ENCODE measurements around the gene S1PR1.
A peak's percentile ranks its signal among the peaks of the same experiment; 100 is the strongest.
"Not testable (repeated sequence)": the region's sequence is repeated elsewhere in the genome, so short reads cannot be mapped to it uniquely, and the experiment has no call there.

Gene S1PR1

DNA sequence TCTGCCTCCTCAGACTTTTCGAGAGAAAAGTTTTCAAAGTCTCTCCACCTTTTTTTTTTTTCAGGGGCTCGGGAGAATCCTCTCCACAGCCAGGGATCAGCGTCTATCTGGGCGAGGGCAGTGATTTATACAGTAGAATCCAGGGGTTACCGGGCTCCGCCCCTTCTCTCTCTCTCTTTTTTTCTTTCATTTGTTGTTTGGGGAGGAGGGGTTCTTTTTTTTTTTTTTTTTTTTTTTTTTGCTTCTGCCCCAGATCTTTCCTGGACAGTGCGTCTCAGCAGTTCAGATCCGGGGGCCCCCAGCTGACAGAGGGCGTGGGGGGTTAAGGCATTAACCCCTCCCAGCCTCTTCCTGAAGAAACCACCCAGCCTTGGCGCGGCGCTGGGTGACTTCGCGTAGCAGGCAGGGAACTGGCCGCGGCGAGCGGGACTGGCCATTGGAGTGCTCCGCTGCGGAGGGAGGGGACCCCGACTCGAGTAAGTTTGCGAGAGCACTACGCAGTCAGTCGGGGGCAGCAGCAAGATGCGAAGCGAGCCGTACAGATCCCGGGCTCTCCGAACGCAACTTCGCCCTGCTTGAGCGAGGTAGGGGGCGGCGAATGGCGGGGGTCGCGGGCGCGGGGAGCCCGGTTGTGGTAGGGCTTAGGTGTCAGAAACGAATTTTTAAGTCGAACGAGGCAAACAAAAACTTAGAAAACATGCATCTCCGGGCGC lies at the start of gene S1PR1:
Gene S1PR1, plus strand, starts transcription at position 504 of the 713 bp plus-strand sequence. CDS start 1,966 bp downstream, outside the sequence.
- peak; percentile 41 to 45 for DNase-seq (ENCODE audit: low read depth in 2 of 2)

DNA sequence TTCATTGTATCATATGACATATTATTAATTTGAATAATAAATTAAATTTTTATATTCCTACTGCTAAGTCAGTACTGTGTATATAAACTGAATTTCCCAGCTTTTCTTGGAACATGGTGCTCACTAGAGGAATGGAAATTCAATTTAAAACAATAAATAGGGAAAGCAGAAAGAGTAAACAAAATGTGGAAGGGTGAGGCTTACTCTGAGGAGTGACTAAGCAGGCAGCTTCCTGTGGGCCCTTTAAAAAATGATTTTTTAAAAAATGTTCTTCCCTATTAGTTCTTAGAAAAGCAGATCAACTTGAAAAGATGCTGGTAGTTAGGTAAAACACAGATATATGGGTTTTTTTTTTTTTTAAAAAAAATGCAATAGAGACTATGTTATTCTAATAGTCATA lies 49.5 kb upstream of the S1PR1 start:
- no peak for DNase-seq (ENCODE audit: low read depth in 2 of 2)

DNA sequence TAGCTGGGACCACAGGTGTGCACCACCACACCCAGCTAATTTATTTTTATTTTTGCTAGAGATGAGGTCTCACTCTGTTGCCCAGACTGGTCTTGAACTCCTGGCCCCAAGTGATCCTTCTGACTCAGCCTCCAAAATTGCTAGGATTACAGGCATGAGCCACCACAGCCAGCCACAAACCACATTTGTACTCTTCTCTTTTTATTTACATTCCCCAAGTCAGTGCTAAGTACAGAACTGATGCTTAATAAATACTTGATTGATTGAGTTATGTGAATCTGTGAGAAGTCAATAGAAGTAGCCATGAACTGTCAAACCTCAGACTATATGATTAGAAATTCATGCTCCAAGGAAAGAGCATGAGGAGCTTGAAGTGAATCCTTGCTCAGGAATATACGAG lies 48.5 kb upstream of the S1PR1 start:
- DNase-seq (ENCODE audit: low read depth in 2 of 2), result no peak

DNA sequence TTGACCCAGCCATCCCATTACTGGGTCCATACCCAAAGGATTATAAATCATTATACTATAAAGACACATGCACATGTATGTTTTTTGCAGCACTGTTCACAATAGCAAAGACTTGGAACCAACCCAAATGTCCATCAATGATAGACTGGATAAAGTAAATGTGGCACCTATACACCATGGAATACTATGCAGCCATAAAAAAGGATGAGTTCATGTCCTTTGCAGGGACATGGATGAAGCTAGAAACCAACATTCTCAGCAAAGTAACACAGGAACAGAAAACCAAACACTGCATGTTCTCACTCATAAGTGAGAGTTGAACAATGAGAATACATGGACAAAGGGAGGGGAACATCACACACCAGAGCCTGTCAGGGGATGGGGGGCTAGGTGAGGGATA lies 47.9 kb upstream of the S1PR1 start:
- not testable (repeated sequence) for DNase-seq (ENCODE audit: low read depth in 2 of 2)

DNA sequence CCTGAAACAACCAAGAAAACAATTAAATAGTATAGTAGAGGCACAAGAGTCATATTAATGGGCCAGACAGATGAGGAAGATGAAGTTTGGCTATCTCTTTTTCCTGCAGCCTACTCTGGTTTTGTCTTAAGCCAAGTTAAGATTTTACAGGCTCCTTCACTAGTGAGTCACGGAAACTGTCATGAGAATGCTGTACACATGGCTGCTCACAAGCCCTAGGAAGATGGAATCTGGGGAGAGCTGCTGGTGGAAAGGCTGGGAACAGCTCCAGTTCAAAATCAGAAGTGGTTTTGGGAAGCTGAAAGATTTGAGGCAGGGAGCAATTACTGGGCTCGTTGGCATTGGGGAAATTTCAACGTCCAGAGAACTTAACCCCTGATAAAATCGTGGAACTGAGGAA lies 46.4 kb upstream of the S1PR1 start:
- DNase-seq (ENCODE audit: low read depth in 2 of 2), result no peak

DNA sequence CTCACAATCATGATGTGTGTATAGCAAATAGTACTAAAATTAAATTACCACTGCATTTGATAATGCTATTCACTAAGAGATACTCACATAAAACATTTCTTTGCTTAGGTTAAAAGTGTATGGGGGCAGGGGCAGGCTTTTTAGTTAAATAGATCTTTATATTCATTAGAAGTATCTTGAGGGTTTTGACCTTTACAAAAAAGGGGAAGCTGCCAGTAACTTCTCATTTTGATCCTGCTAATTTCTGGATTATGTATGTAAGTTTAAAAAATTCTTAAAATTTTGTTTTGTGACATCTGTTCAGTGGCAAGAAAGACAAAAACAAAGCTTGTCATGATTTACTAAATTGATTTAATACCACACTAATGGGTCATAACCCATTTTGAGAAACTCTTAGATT lies 45.8 kb upstream of the S1PR1 start:
- no peak for DNase-seq (ENCODE audit: low read depth in 2 of 2)

DNA sequence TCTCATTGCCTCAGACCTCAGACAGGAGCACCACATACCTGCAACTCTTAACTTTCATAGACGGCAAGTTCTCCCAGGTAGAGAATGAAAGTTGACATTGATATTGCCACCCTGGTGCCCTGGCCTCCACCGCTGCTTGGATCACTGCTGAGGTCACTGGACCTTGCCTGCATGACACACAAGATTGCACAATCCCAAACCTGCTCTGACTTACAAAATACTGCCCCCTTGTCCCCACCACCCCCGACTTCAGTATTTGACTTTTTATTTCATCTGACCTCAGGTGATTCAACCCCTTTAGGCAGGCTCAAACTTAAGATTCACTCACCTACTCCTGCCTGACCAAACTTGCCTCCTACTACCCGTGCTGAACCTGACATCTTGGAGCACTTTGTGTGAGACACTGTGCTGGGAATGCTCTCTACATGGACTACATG lies 43.1 kb upstream of the S1PR1 start:
- DNase-seq (ENCODE audit: low read depth in 2 of 2), result no peak

DNA sequence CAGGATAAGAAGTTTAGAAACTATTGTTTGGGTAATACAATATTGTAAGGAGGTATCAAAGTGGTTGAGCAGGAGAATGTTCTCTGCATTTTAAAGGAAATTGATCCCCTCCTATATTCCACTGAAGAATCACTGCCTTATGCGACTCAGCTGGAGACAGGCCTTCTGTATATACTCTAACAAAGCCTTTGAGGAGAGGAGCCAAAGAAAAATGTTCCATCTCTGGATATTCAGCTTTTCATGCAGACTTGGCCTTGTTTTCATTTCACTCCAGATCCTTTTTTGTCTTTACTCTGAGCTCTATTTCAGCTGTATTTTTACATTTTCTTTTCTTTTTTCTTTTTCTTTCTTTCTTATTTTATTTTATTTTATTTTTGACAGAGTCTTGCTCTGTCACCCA lies 42.1 kb upstream of the S1PR1 start:
- DNase-seq (ENCODE audit: low read depth in 2 of 2), result no peak

DNA sequence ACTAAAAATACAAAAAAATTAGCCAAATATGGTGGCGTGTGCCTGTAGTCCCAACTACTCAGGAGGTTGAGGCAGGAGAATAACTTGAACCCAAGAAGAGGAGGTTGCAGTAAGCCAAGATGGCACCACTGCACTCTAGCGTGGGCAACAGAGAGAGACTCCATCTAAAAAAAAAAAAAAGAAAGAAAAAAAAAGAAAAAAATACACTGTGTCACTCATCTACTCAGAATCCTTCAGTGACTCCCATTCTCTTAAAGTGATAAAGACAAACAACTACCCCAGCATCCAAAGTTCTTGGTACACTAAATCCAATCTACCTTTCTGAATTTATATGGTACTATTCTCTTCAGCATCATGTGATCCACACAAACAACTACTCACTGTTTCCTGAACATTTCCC lies 40.2 kb upstream of the S1PR1 start:
- no peak for DNase-seq (ENCODE audit: low read depth in 2 of 2)

DNA sequence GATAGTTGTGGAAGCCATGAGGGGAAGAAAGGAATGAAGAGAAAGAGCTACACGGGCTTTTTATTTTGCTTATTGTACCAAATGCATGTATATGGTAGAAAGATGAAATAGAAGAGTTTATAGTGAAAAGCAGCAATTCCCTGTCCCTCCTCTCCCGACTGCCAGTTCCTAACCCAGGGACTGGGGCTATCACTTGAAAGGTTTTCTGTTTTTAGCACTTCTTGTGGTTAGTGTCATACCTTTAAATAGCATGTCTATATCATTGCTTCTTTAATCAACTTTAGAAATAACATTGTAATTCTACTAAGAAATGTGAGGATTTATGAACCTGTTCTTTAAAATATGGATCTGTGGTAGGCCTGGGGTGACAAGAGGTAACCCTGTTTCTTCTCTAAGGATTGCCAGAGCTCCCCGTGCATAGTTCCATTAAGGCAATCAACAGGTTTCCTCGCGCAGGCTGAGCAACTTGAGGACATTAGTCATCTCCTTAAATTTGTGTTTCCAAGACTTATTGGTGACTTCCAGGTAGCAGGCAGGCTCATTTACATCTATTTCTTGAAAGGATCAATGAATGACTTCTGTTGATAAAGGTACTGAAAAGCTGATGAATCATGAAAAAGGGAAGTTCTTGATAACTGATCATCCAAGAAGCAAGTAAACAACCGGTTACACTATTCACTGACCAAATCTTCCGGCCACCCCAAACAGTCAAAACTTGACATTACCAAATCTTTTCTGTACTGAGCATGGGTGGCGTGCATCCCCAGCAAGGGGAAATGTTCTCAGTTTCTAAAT lies 37.8 kb upstream of the S1PR1 start:
- DNase-seq (ENCODE audit: low read depth in 2 of 2), result no peak

DNA sequence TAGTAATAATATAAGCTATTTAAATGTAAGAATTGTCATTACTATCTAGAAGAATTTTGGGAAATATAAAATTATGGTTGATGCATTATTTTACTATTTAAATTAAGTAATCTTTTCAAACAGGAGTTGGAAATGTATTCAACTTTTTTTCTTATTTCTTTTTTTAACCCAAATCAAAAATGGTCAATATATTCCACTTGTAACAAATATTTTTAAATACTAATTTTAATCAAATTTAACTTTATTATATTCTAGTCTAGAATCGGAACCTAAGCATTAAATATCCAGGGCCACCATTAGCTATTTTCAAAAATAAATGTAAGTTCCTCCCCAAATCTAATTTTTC lies 37.2 kb upstream of the S1PR1 start:
- no peak for DNase-seq (ENCODE audit: low read depth in 2 of 2)

DNA sequence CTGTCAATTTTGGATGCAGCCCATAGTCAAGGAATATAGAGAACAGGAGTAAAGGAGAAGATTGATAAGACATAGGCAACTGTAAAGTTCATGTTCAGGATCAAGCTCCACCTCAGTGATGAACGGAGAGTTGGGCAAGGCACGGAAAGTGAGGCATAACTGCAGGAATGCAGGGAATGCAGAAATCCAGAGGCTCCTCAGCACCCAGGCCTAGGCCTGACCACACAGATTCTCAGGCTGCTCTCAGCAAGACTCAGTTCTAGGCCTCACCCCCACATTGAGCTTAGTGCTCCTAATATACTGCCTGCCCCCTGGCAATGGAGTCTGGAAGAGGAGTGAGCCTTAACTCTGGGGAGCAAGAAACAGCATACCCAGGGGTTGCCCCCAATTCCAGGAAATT lies 36.3 kb upstream of the S1PR1 start:
- no peak for DNase-seq (ENCODE audit: low read depth in 2 of 2)

DNA sequence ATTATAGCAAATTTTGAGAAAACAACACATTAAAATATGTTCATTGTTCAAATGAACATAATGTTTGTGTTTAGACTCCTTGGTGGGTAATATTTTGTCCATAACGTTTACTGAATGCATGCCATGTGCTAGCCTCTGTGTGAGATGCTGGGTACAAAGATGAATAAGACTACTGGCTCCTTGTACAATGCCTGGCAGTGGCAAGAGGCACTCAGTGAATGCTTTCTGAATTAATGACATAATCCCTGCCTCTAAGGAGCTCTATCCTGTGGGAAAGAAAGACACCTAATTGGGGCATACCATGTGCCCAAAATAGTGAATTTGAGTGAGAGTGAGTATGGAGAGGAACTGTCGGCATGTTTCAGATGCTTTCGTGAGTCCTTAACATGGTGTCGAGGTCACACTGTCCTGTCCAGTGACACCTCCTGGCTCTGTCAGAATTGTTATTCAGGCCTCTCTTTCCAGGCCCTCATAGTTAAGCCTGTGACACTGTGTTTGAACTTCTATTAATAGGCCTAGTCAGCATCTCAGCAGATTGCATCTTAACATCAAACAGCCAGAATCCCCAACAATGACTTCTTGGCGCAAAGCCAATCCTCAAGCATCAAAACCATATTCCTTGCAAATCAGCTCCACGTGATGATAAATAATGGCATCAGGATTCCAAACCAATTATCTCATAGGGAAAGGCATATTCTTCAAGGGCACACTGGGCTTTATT lies 32.8 kb upstream of the S1PR1 start:
- DNase-seq (ENCODE audit: low read depth in 2 of 2), result no peak

DNA sequence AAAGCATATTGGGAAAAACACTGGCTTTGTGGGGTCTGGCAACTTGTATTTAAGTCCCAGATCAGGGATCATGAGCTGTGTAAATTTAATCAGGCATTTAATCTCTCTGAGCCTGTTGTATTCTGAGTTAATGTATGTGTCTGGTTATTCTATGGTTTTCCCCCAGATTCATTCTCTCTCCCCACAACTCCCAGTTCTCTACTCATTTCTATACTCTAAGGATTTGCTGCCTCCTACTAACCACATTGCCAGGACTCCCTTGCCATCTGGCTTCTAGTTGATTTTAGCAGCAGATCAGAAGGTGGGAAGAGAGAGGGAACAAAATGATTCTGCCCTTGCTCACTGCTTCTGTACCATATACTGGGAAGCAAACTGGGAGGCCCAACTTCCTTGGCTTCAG lies 31.4 kb upstream of the S1PR1 start:
- no peak for DNase-seq (ENCODE audit: low read depth in 2 of 2)

DNA sequence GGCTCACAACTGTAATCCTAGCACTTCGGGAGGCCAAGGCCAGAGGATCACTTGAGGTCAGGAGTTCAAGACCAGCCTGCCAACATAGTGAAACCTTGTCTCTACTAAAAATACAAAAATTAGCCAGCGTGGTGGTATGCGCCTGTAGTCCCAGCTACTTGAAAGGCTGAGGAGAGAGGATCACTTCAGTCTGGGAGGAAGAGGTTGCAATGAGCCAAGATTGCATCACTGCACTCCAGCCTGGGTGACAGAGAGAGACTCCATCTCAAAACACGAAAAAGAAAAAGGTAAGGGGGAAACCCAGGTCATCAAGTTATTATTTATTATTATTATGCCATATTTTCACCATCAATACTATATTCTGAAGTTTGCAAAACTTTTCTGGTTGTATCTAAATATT lies 30.7 kb upstream of the S1PR1 start:
- not testable (repeated sequence) for DNase-seq (ENCODE audit: low read depth in 2 of 2)

DNA sequence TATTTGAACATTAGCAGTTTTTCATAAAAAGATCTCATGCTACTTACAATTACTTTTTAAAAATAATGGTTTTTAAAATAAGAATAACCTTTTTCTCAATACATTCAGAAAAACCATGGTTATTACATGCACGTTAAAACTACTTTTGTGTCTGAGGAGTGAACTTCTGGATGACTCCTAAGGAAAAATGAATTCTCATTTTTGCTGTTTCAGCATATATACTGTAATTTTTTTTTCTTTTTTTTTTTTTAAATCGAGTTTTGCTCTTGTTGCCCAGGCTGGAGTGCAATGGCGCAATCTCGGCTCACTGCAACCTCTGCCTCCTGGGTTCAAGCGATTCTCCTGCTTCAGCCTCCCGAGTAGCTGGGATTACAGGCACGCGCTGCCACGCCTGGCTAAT lies 29.5 kb upstream of the S1PR1 start:
- not testable (repeated sequence) for DNase-seq (ENCODE audit: low read depth in 2 of 2)

DNA sequence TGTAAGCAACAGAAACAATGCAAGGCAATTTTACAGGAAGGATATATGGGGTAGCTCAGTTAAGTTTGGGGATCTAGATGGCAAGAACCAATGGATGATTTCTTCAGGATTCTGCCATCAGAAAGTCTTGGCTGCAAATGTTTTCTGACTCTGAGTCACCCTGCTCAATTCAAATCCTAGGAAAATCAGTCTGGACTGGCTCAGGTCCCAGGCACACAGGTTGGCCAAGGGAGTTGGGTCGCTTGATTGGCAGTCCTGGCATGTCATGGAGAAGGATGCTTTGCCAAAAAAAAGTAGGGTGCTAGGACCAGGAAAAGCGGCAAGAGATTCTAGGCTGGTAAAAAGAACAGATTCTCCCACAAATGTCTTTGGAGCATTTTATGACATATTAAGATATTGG lies 28.9 kb upstream of the S1PR1 start:
- DNase-seq (ENCODE audit: low read depth in 2 of 2), result no peak

DNA sequence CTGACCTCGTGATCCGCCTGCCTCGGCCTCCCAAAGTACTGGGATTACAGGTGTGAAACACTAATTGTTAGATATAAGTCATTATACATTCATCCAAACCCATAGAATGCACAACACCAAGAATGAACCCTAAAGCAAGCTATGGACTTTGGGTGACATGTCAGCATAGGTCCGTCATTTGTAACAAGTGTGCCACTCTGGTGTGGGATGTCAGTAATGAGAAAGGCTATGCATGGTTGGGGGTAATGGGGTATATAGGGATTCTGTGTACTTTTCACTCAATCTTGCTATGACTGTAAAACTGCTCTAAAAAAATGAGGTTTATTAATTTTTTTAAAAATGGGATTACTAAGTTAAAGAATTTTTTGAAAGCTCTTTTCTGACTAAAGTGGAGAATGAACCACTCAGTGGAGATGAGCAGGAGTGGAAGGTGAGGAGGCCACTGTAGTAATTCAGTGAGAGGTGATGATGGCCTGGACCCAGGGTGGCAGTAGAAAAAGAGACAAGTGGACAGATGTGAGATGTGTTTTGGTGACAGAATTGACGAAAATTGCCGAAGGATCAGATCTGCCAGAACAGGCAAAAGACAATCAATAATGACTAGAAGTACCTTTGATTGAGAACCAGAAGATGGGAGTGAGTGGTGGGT lies 21.3 kb upstream of the S1PR1 start:
- DNase-seq (ENCODE audit: low read depth in 2 of 2), result no peak

DNA sequence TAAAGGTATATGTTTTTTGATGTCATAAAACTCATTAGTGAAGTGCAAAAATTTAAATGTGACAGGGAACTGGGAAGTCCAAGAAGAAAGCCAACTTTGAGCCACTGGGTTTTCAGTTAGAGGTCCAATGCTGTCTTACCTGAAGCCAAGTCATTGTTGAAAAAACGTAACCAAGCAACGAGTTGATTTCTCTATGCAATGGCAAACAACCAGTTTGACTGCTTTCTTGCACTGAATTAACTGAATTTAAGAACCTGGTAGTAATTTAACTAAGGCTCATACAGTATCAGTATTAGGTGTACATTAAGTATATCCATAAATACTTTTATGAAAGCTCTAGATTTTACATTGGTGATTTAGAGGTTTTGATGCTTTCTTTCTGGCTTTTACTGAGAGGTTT lies 20.2 kb upstream of the S1PR1 start:
- DNase-seq (ENCODE audit: low read depth in 2 of 2), result no peak

DNA sequence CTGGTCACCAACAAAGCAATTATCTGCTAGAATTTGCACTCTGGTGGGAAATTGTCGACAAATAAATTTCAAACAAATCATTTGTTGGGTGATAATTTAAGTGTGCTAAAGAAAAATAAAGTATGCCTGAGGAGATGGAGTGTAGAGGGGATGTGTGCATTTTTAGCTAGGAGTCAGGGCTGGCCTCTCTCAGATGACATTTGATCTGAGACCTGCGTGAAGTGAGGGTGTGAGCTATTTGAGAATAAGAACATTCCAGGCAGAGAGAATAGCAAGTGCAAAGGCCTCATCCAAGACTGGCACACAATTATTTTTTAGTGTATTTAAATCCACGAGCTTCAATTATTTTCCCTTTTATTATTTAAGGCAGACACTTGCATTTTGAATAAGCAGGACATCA lies 19.7 kb upstream of the S1PR1 start:
- no peak for DNase-seq (ENCODE audit: low read depth in 2 of 2)

DNA sequence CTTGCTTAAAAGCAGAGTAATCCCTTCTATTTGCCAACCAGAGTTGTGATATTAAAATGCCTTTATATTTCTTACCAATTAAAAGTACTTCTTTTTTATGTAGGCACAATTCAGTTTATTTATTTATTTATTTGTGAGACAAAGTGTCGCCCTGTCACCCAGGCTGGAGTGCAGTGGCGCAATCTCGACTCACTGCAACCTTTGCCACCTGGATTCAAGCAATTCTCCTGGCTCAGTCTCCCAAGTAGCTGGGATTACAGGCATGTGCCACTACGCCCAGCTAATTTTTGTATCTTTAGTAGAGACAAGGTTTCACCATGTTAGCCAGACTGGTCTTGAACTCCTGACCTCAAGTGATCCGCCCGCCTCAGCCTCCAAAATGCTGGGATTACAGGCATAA lies 17.9 kb upstream of the S1PR1 start:
- not testable (repeated sequence) for DNase-seq (ENCODE audit: low read depth in 2 of 2)
